K562 (cell line): ENCODE results near the gene MTERF2. TPM values are rescaled to one million over a fixed set of nuclear protein-coding genes. Genes with fewer than 3 reads are reported as not detected.

Experiments used
- HMG20B ChIP-seq: fragments of 250-450 bp; sonication (Bioruptor Pico); IDR thresholded peaks from 2 replicates; pipeline ENCODE4 v1.5.0; 2021; ENCODE audit warnings: mild to moderate bottlenecking
- KLF13 ChIP-seq: fragments of 450-650 bp; IDR thresholded peaks from 2 replicates; pipeline ENCODE4 v1.6.1; 2016; ENCODE audit warnings: missing genetic modification characterization, low read depth, mild to moderate bottlenecking, missing compliant biosample characterization, moderate library complexity, borderline replicate concordance
- RBM39 ChIP-seq: fragments of 200-400 bp; formaldehyde crosslinking; optimal IDR thresholded peaks from 2 replicates; pipeline ENCODE3; 2018; ENCODE audit warnings: low read depth, low read length
- SIN3A ChIP-seq, 2 experiments: fragments of 150-350 bp in 1 of 2; IDR thresholded peaks; 2 replicates each; pipeline ENCODE4 v1.6.1; 2011 to 2016; ENCODE audit warnings: borderline replicate concordance in 2 of 2, low read depth in 2 of 2, low read length in 2 of 2, mild to moderate bottlenecking in 2 of 2, moderate library complexity in 2 of 2; ENCODE audit not compliant: control insufficient read depth in 1 of 2
- SIN3B ChIP-seq: fragments of 450-650 bp; IDR thresholded peaks from 2 replicates; pipeline ENCODE4 v1.6.1; 2017; ENCODE audit warnings: low read depth, mild to moderate bottlenecking, moderate library complexity
- XRCC5 ChIP-seq: fragments of 200-400 bp; formaldehyde crosslinking; IDR thresholded peaks from 2 replicates; pipeline ENCODE4 v1.6.1; 2017; ENCODE audit warnings: low read depth, mild to moderate bottlenecking, low read length
- polyA plus RNA-seq, 8 experiments: library from polyadenylated mRNA; depleted of rRNA in 4 of 8; stranded (reverse) in 5 of 8; unstranded in 3 of 8; fragments of >200 nt; fragmentation: Nextera tagmentation in 2 of 8; fragmentation: Illumina TruSeq in 1 of 8; extraction: Ambion mirVana in 2 of 8; extraction: Trizol in 1 of 8; gene quantifications; 2 replicates each; pipeline versions ENCODE4 v1.2.1 to v1.2.3, GENCODE V29; 2011 to 2014; ENCODE audit warnings: inconsistent platforms in 1 of 8, missing spikeins in 1 of 8
- total RNA-seq, 7 experiments: library from RNA; depleted of rRNA in 6 of 7; stranded (reverse); fragments of >200 nt in 6 of 7; fragmentation: Illumina TruSeq in 2 of 7; extraction: Trizol in 2 of 7; gene quantifications; 2 replicates each; pipeline versions ENCODE4 v1.2.1 to v1.2.3, GENCODE V29; 2011 to 2021; ENCODE audit warnings: low replicate concordance in 1 of 7
- TF ChIP-seq, protein P1 (sequence below): sonication (generic); formaldehyde crosslinking; IDR thresholded peaks from 2 replicates; pipeline ENCODE4 v1.8.0; 2022; ENCODE audit warnings: mild to moderate bottlenecking, missing genetic modification reagents
- TF ChIP-seq, protein P2 (sequence below): fragments of 450-650 bp; IDR thresholded peaks from 2 replicates; pipeline ENCODE4 v1.6.1; 2016; ENCODE audit warnings: borderline replicate concordance
- TF ChIP-seq, protein P3 (sequence below): sonication (generic); formaldehyde crosslinking; IDR thresholded peaks from 2 replicates; pipeline ENCODE4 v1.8.0; 2022; ENCODE audit warnings: mild to moderate bottlenecking, missing genetic modification reagents, borderline replicate concordance
- TF ChIP-seq, protein P4 (sequence below): fragments of 250-450 bp; sonication (Bioruptor Pico); IDR thresholded peaks from 2 replicates; pipeline ENCODE4 v1.4.0; 2020; ENCODE audit warnings: mild to moderate bottlenecking

MTERF2 gene
- total and polyA plus RNA-seq, 9 of the 15 experiments (the other 6 are each of a cell fraction or from before 2014, with no cell fraction given) = 10.0 to 63.2 (median 33.2) TPM

DNA sequence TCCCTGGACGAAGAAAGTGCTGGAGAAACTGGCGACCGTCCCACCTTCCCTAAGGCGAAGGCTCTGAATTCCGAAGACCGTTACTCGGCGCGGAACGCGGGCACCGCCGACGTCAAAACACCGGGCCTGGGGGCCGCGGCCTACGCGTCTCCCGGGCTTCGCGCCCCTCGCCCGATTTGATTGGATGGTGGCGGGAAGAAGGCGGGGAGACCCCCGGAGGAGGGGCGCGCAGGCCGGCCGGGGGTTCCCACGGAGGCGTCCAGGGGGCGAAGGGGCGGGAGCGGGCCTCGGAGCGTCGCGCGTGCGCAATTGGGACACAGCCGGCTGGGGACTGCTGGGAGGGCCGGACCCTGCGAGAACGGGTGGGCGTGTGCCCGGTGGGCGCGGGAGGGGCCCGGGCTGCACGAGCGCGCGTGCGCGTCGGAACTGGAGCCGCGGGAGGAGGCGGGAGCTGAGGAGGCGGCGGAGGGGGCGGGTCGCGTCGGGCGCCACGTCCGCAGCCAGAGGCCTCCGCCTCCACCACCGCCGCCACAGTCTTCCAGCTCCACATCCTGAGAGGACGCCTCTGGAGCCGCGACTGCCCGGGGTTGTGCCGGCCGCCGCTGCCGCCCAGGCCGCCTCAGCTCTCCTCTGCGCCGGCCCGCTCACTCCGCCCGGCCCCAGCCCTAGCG is 31.4 kb downstream of the MTERF2 start, which contains the start of gene TMEM263 (continued):
- TF ChIP-seq, protein P1, sequence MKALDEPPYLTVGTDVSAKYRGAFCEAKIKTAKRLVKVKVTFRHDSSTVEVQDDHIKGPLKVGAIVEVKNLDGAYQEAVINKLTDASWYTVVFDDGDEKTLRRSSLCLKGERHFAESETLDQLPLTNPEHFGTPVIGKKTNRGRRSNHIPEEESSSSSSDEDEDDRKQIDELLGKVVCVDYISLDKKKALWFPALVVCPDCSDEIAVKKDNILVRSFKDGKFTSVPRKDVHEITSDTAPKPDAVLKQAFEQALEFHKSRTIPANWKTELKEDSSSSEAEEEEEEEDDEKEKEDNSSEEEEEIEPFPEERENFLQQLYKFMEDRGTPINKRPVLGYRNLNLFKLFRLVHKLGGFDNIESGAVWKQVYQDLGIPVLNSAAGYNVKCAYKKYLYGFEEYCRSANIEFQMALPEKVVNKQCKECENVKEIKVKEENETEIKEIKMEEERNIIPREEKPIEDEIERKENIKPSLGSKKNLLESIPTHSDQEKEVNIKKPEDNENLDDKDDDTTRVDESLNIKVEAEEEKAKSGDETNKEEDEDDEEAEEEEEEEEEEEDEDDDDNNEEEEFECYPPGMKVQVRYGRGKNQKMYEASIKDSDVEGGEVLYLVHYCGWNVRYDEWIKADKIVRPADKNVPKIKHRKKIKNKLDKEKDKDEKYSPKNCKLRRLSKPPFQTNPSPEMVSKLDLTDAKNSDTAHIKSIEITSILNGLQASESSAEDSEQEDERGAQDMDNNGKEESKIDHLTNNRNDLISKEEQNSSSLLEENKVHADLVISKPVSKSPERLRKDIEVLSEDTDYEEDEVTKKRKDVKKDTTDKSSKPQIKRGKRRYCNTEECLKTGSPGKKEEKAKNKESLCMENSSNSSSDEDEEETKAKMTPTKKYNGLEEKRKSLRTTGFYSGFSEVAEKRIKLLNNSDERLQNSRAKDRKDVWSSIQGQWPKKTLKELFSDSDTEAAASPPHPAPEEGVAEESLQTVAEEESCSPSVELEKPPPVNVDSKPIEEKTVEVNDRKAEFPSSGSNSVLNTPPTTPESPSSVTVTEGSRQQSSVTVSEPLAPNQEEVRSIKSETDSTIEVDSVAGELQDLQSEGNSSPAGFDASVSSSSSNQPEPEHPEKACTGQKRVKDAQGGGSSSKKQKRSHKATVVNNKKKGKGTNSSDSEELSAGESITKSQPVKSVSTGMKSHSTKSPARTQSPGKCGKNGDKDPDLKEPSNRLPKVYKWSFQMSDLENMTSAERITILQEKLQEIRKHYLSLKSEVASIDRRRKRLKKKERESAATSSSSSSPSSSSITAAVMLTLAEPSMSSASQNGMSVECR (CRISPR knock-in tag) = peak; percentile 85
- TF ChIP-seq, protein P2, sequence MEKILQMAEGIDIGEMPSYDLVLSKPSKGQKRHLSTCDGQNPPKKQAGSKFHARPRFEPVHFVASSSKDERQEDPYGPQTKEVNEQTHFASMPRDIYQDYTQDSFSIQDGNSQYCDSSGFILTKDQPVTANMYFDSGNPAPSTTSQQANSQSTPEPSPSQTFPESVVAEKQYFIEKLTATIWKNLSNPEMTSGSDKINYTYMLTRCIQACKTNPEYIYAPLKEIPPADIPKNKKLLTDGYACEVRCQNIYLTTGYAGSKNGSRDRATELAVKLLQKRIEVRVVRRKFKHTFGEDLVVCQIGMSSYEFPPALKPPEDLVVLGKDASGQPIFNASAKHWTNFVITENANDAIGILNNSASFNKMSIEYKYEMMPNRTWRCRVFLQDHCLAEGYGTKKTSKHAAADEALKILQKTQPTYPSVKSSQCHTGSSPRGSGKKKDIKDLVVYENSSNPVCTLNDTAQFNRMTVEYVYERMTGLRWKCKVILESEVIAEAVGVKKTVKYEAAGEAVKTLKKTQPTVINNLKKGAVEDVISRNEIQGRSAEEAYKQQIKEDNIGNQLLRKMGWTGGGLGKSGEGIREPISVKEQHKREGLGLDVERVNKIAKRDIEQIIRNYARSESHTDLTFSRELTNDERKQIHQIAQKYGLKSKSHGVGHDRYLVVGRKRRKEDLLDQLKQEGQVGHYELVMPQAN = 0 out of 2 replicates have a peak, but pooled peaks have one; percentile 3
- TF ChIP-seq HMG20B (CRISPR knock-in tag) (no peak), XRCC5 (0 out of 2 replicates have a peak, but pooled peaks have one; percentile 6), RBM39 (peak; percentile 37), SIN3A (IDR thresholded peaks at IDR 0.05; ENCODE audit: borderline replicate concordance in 2 of 2, control insufficient read depth in 1 of 2, low read depth in 2 of 2, low read length in 2 of 2) (peak in 1 of 2 experiments; percentile 49; a peak in 1 of 4 replicates), KLF13 (peak; percentile 81), SIN3B (peak; percentile 53; the same call in 1 of the 2 replicates)
- TF ChIP-seq, protein P3, sequence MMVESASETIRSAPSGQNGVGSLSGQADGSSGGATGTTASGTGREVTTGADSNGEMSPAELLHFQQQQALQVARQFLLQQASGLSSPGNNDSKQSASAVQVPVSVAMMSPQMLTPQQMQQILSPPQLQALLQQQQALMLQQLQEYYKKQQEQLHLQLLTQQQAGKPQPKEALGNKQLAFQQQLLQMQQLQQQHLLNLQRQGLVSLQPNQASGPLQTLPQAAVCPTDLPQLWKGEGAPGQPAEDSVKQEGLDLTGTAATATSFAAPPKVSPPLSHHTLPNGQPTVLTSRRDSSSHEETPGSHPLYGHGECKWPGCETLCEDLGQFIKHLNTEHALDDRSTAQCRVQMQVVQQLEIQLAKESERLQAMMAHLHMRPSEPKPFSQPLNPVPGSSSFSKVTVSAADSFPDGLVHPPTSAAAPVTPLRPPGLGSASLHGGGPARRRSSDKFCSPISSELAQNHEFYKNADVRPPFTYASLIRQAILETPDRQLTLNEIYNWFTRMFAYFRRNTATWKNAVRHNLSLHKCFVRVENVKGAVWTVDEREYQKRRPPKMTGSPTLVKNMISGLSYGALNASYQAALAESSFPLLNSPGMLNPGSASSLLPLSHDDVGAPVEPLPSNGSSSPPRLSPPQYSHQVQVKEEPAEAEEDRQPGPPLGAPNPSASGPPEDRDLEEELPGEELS (CRISPR knock-in tag) = no peak
- TF ChIP-seq, protein P4, sequence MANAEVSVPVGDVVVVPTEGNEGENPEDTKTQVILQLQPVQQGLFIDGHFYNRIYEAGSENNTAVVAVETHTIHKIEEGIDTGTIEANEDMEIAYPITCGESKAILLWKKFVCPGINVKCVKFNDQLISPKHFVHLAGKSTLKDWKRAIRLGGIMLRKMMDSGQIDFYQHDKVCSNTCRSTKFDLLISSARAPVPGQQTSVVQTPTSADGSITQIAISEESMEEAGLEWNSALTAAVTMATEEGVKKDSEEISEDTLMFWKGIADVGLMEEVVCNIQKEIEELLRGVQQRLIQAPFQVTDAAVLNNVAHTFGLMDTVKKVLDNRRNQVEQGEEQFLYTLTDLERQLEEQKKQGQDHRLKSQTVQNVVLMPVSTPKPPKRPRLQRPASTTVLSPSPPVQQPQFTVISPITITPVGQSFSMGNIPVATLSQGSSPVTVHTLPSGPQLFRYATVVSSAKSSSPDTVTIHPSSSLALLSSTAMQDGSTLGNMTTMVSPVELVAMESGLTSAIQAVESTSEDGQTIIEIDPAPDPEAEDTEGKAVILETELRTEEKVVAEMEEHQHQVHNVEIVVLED (CRISPR knock-in tag) = 0 out of 2 replicates have a peak, but pooled peaks have one; percentile 31
